Measurements from ENCODE around the gene IFT43.
A peak's percentile ranks its signal among the peaks of the same experiment; 100 is the strongest.

The IFT43 gene

DNA sequence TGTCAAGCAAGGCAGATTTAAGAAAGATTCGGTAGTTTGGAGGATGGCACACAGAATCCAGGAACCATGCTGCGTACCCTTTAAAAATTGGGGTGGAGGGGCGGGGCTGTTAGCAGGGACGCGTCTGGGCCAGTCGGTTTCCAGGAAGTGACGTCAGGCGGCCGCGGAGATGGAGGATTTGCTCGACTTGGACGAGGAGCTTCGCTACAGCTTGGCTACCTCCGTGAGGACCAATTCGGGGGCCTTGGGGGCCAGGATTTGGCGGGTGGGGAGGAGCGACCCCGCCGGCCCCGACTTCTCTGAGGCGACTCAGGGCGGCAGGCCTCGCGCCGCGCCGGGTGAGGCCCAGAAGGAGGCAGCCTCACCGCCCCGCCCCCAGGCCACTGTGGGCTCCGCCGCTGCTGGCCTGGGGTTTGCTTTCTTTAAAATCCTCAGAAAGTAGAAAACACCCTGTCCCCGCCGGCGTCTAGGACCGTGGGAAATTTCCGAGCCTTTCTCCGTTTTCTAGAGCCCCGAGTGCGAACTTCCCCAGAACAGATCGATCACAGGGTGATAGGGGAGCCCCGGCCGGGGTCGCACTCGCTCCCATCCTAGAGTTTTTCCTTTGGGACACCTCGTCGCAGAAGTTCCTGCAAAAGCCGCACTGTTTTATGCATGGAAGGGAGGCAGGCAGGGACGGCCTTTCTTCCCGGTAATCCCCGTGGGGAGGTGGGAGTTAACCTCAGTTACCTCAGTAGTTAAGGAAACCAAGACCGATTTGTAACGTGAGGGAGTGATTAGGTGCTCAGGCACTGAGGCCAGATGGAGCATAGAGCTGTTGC, at the start of gene IFT43:
TSS of gene IFT43 (plus strand) at position 146 of the 821 bp plus-strand sequence. CDS start at position 170, 24 bp downstream.
- no peaks in the 10 kb centered on the region for H3K9me3 ChIP-seq (ENCODE audit: control insufficient read depth in 1 of 2, low read length in 2 of 2)
- H3K27me3 ChIP-seq (ENCODE audit: control insufficient read depth in 1 of 2, insufficient read depth in 2 of 2, low read length in 2 of 2) = no peaks in the 10 kb centered on the region
- H3K36me3 ChIP-seq (ENCODE audit: control insufficient read depth in 1 of 2, insufficient read depth in 2 of 2, low read length in 2 of 2) = peaks cover 0 to 6% of the 10 kb centered on the region in 2 donors
- peak within 1 kb of the TSS; percentile 82 to 97 for H3K4me3 ChIP-seq (ENCODE audit: low read depth in 1 of 2, low read length in 2 of 2)
- H3K4me1 ChIP-seq (ENCODE audit: control insufficient read depth in 1 of 2, insufficient read depth in 2 of 2, low read length in 2 of 2) = peaks cover 27 to 28% of the 10 kb centered on the region in 2 donors
- peak within 1 kb of the TSS; percentile 79 to 88 for H3K9ac ChIP-seq (ENCODE audit: low read depth in 1 of 2, low read length in 2 of 2)
- H3K27ac ChIP-seq (ENCODE audit: low read depth, low read length) = peak within 1 kb of the TSS; percentile 84

- H3K4me1 ChIP-seq (ENCODE audit: control insufficient read depth in 1 of 2, insufficient read depth in 2 of 2, low read length in 2 of 2) = no peaks in the 10 kb centered on the region
- H3K9ac ChIP-seq (ENCODE audit: low read depth in 1 of 2, low read length in 2 of 2) = no peak overlapping the region
- H3K27me3 ChIP-seq (ENCODE audit: control insufficient read depth in 1 of 2, insufficient read depth in 2 of 2, low read length in 2 of 2) = no peaks in the 10 kb centered on the region
- no peaks in the 10 kb centered on the region for H3K9me3 ChIP-seq (ENCODE audit: control insufficient read depth in 1 of 2, low read length in 2 of 2)
- no peak overlapping the region for H3K27ac ChIP-seq (ENCODE audit: low read depth, low read length)
- no peaks in the 10 kb centered on the region for H3K36me3 ChIP-seq (ENCODE audit: control insufficient read depth in 1 of 2, insufficient read depth in 2 of 2, low read length in 2 of 2)
- H3K4me3 ChIP-seq (ENCODE audit: low read depth in 1 of 2, low read length in 2 of 2) = no peak overlapping the region
Observed at GRCh38 chr14:75939200-75939599, 46.4 kb upstream of the IFT43 start.

- H3K9ac ChIP-seq (ENCODE audit: low read depth in 1 of 2, low read length in 2 of 2) = no peak overlapping the region
- H3K36me3 ChIP-seq (ENCODE audit: control insufficient read depth in 1 of 2, insufficient read depth in 2 of 2, low read length in 2 of 2) = no peaks in the 10 kb centered on the region
- H3K27ac ChIP-seq (ENCODE audit: low read depth, low read length) = no peak overlapping the region
- H3K4me1 ChIP-seq (ENCODE audit: control insufficient read depth in 1 of 2, insufficient read depth in 2 of 2, low read length in 2 of 2) = no peaks in the 10 kb centered on the region
- no peaks in the 10 kb centered on the region for H3K9me3 ChIP-seq (ENCODE audit: control insufficient read depth in 1 of 2, low read length in 2 of 2)
- no peak overlapping the region for H3K4me3 ChIP-seq (ENCODE audit: low read depth in 1 of 2, low read length in 2 of 2)
- H3K27me3 ChIP-seq (ENCODE audit: control insufficient read depth in 1 of 2, insufficient read depth in 2 of 2, low read length in 2 of 2) = no peaks in the 10 kb centered on the region
Observed at GRCh38 chr14:75941030-75941429, 44.5 kb upstream of the IFT43 start.

- no peaks in the 10 kb centered on the region for H3K4me1 ChIP-seq (ENCODE audit: control insufficient read depth in 1 of 2, insufficient read depth in 2 of 2, low read length in 2 of 2)
- H3K9ac ChIP-seq (ENCODE audit: low read depth in 1 of 2, low read length in 2 of 2) = no peak overlapping the region
- no peak overlapping the region for H3K4me3 ChIP-seq (ENCODE audit: low read depth in 1 of 2, low read length in 2 of 2)
- no peak overlapping the region for H3K27ac ChIP-seq (ENCODE audit: low read depth, low read length)
- H3K9me3 ChIP-seq (ENCODE audit: control insufficient read depth in 1 of 2, low read length in 2 of 2) = no peaks in the 10 kb centered on the region
- no peaks in the 10 kb centered on the region for H3K27me3 ChIP-seq (ENCODE audit: control insufficient read depth in 1 of 2, insufficient read depth in 2 of 2, low read length in 2 of 2)
- no peaks in the 10 kb centered on the region for H3K36me3 ChIP-seq (ENCODE audit: control insufficient read depth in 1 of 2, insufficient read depth in 2 of 2, low read length in 2 of 2)
Observed at GRCh38 chr14:75944607-75945241, 40.8 kb upstream of the IFT43 start.

DNA sequence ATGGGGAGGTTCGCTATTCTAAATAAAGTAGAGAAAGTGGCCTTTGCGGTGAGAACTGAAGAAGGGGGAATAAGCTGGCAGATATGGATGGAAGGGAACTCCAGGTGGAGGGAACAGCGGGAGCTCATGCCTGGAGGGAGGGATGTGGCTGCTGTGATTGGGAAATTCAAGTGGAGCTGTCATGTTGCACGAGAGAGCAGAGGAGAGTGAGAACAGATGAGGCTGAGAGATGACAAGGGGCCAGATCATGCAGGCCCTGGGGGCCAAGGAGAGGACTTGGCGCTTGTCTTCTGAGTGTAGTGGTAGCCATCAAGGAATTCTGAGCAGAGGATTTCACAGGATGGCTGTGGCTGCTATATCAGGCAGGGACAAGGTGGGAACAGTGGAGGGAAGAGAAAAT, 38.8 kb upstream of the IFT43 start:
- H3K36me3 ChIP-seq (ENCODE audit: control insufficient read depth in 1 of 2, insufficient read depth in 2 of 2, low read length in 2 of 2) = no peaks in the 10 kb centered on the region
- no peaks in the 10 kb centered on the region for H3K4me1 ChIP-seq (ENCODE audit: control insufficient read depth in 1 of 2, insufficient read depth in 2 of 2, low read length in 2 of 2)
- H3K4me3 ChIP-seq (ENCODE audit: low read depth in 1 of 2, low read length in 2 of 2) = no peak overlapping the region
- no peak overlapping the region for H3K27ac ChIP-seq (ENCODE audit: low read depth, low read length)
- H3K9ac ChIP-seq (ENCODE audit: low read depth in 1 of 2, low read length in 2 of 2) = no peak overlapping the region
- H3K9me3 ChIP-seq (ENCODE audit: control insufficient read depth in 1 of 2, low read length in 2 of 2) = no peaks in the 10 kb centered on the region
- H3K27me3 ChIP-seq (ENCODE audit: control insufficient read depth in 1 of 2, insufficient read depth in 2 of 2, low read length in 2 of 2) = no peaks in the 10 kb centered on the region

DNA sequence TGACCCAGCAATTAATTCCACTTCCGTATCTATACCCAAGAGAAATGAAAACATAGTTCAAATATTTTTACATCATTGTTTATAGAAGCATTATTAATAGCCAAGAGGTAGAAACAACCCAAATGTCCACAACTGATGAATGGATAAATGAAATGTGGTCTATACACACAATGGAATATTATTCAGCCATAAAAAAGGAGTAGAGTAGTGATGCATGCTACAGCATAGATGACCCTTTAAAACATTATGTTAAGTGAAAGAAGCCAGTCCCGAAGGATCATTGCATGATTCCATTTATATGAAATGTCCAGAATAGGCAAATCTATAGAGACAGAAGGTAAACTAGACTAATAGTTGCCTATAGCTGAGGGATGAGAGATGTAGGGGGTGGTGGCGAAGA, 33.1 kb upstream of the IFT43 start:
- Histone ChIP-seq H3K27ac (ENCODE audit: low read depth, low read length) (no peak overlapping the region), H3K9me3 (ENCODE audit: control insufficient read depth in 1 of 2, low read length in 2 of 2) (no peaks in the 10 kb centered on the region), H3K9ac (ENCODE audit: low read depth in 1 of 2, low read length in 2 of 2) (no peak overlapping the region), H3K4me1 (ENCODE audit: control insufficient read depth in 1 of 2, insufficient read depth in 2 of 2, low read length in 2 of 2) (no peaks in the 10 kb centered on the region), H3K4me3 (ENCODE audit: low read depth in 1 of 2, low read length in 2 of 2) (no peak overlapping the region), H3K36me3 (ENCODE audit: control insufficient read depth in 1 of 2, insufficient read depth in 2 of 2, low read length in 2 of 2) (peaks cover 0 to 4% of the 10 kb centered on the region in 2 donors), H3K27me3 (ENCODE audit: control insufficient read depth in 1 of 2, insufficient read depth in 2 of 2, low read length in 2 of 2) (no peaks in the 10 kb centered on the region)

DNA sequence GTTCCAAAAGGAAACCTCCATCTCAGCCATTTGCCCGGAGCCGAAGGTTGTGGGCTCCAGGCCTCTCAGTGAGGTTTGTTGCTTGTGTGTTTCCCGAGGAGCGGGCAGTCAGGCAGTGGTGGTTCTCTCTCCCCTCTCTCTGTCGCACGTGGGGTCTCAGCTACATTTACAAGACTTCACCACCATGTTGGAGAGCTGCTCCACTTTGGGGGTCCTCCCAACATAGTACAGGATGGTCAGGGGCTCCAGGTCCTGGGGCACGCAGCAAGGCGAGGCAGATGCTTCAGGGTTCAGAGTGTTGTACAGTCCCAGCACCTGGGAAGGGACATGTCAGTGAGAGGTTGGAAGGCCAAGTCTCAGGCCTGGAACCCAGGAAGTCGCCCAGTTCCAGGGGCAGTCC, 26.5 kb upstream of the IFT43 start:
- no peaks in the 10 kb centered on the region for H3K4me1 ChIP-seq (ENCODE audit: control insufficient read depth in 1 of 2, insufficient read depth in 2 of 2, low read length in 2 of 2)
- no peak overlapping the region for H3K9ac ChIP-seq (ENCODE audit: low read depth in 1 of 2, low read length in 2 of 2)
- H3K36me3 ChIP-seq (ENCODE audit: control insufficient read depth in 1 of 2, insufficient read depth in 2 of 2, low read length in 2 of 2) = peaks cover 0 to 19% of the 10 kb centered on the region in 2 donors
- H3K27ac ChIP-seq (ENCODE audit: low read depth, low read length) = no peak overlapping the region
- H3K9me3 ChIP-seq (ENCODE audit: control insufficient read depth in 1 of 2, low read length in 2 of 2) = no peaks in the 10 kb centered on the region
- H3K27me3 ChIP-seq (ENCODE audit: control insufficient read depth in 1 of 2, insufficient read depth in 2 of 2, low read length in 2 of 2) = no peaks in the 10 kb centered on the region
- no peak overlapping the region for H3K4me3 ChIP-seq (ENCODE audit: low read depth in 1 of 2, low read length in 2 of 2)

DNA sequence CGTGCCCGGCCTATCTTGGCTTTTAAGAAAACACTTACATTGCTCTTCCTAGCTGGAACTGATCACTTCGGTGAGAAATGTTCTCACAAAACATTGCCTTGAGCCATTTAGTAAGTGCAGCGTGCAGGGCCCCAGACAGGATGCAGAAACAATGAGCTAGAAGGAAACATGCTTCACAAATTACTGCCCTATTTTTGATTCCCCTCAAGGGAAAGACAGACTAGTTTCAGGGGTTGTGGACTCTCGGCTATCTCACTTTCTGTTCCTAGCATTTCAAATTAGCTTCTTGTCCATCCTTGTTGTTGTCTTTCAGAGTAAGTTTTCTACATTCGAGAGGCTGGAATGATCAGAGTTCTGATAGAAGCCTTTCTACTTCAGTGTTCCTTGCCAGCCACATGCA, 25.3 kb upstream of the IFT43 start:
- Histone ChIP-seq H3K36me3 (ENCODE audit: control insufficient read depth in 1 of 2, insufficient read depth in 2 of 2, low read length in 2 of 2) (peaks cover 0 to 20% of the 10 kb centered on the region in 2 donors), H3K4me1 (ENCODE audit: control insufficient read depth in 1 of 2, insufficient read depth in 2 of 2, low read length in 2 of 2) (no peaks in the 10 kb centered on the region), H3K27ac (ENCODE audit: low read depth, low read length) (no peak overlapping the region), H3K9me3 (ENCODE audit: control insufficient read depth in 1 of 2, low read length in 2 of 2) (no peaks in the 10 kb centered on the region), H3K4me3 (ENCODE audit: low read depth in 1 of 2, low read length in 2 of 2) (no peak overlapping the region), H3K9ac (ENCODE audit: low read depth in 1 of 2, low read length in 2 of 2) (no peak overlapping the region), H3K27me3 (ENCODE audit: control insufficient read depth in 1 of 2, insufficient read depth in 2 of 2, low read length in 2 of 2) (no peaks in the 10 kb centered on the region)

GRCh38 chr14:75961662-75962061, 23.9 kb upstream of the IFT43 start:
- Histone ChIP-seq H3K36me3 (ENCODE audit: control insufficient read depth in 1 of 2, insufficient read depth in 2 of 2, low read length in 2 of 2) (peaks cover 0 to 29% of the 10 kb centered on the region in 2 donors), H3K9ac (ENCODE audit: low read depth in 1 of 2, low read length in 2 of 2) (no peak overlapping the region), H3K4me3 (ENCODE audit: low read depth in 1 of 2, low read length in 2 of 2) (no peak overlapping the region), H3K27me3 (ENCODE audit: control insufficient read depth in 1 of 2, insufficient read depth in 2 of 2, low read length in 2 of 2) (no peaks in the 10 kb centered on the region), H3K27ac (ENCODE audit: low read depth, low read length) (no peak overlapping the region), H3K4me1 (ENCODE audit: control insufficient read depth in 1 of 2, insufficient read depth in 2 of 2, low read length in 2 of 2) (no peaks in the 10 kb centered on the region), H3K9me3 (ENCODE audit: control insufficient read depth in 1 of 2, low read length in 2 of 2) (no peaks in the 10 kb centered on the region)

DNA sequence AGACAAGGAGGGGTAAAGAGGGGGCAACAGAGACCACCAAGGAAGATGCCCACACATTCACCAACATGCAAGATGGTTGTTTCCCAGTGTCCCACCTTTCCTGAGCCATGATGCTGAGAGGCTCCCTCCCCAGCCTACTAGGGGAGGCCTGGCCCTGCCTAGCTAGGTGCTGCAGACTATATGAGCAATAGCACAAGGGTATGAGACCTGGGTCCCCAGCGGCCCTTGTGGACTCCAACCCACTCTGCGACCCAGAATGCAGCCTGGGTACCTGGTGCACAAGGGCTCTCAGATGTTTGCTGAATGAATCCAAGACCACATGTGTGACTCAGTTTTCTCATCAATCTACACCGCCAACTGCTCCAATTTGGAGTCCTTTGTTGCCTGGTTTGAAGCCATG, 17.7 kb upstream of the IFT43 start:
- H3K4me1 ChIP-seq (ENCODE audit: control insufficient read depth in 1 of 2, insufficient read depth in 2 of 2, low read length in 2 of 2) = no peaks in the 10 kb centered on the region
- H3K27ac ChIP-seq (ENCODE audit: low read depth, low read length) = no peak overlapping the region
- H3K9ac ChIP-seq (ENCODE audit: low read depth in 1 of 2, low read length in 2 of 2) = no peak overlapping the region
- no peaks in the 10 kb centered on the region for H3K9me3 ChIP-seq (ENCODE audit: control insufficient read depth in 1 of 2, low read length in 2 of 2)
- no peak overlapping the region for H3K4me3 ChIP-seq (ENCODE audit: low read depth in 1 of 2, low read length in 2 of 2)
- H3K36me3 ChIP-seq (ENCODE audit: control insufficient read depth in 1 of 2, insufficient read depth in 2 of 2, low read length in 2 of 2) = peaks cover 0 to 19% of the 10 kb centered on the region in 2 donors
- H3K27me3 ChIP-seq (ENCODE audit: control insufficient read depth in 1 of 2, insufficient read depth in 2 of 2, low read length in 2 of 2) = no peaks in the 10 kb centered on the region
